Body of pancreas (tissue), 4 donors: ENCODE data around the gene PRKG1.
"Not testable (repeated sequence)": the region's sequence is repeated elsewhere in the genome, so short reads cannot be mapped to it uniquely, and the experiment has no call there.

Source experiments
- CTCF ChIP-seq, 7 experiments: fragments of 450-650 bp in 4 of 7; fragments of 200-600 bp in 3 of 7; sonication (generic) in 3 of 7; IDR thresholded peaks; one replicate each; pipeline ENCODE4 v1.5.1; 2016 to 2019; ENCODE audit warnings: antibody characterized with exemption in 7 of 7
- POLR2A ChIP-seq, 3 donors: fragments of 450-650 bp; IDR thresholded peaks; one replicate each; pipeline ENCODE4 v1.6.1; 2016; ENCODE audit warnings: antibody characterized with exemption in 3 of 3, mild to moderate bottlenecking in 2 of 3

- TF ChIP-seq CTCF, POLR2A (IDR thresholded peaks at IDR 0.05): not testable (repeated sequence)
These were observed 207.1 kb downstream of the PRKG1 start for GRCh38 chr10:51281387-51281786.
